Renal cortex interstitium (tissue), 11 donors: ENCODE results near the gene OXT. TPM values are rescaled to one million over a fixed set of nuclear protein-coding genes. Genes with fewer than 3 reads are reported as not detected.

Source experiments
- DNase-seq, 11 donors: peaks; one replicate each; pipeline ENCODE4 v3.0.0-alpha.2; 2013; ENCODE audit warnings: low read depth in 9 of 11, low spot score in 4 of 11; ENCODE audit errors: extremely low read depth in 1 of 11
- polyA plus RNA-seq, 3 donors: library from polyadenylated mRNA; unstranded; fragments of 120-200 nt; gene quantifications; one replicate each; pipeline ENCODE4 v1.2.1, GENCODE V29; 2013; ENCODE audit not compliant: insufficient read length in 3 of 3

OXT gene
- polyA plus RNA-seq, 3 donors = 0.47 to 1.5 (median 0.64) TPM

DNA sequence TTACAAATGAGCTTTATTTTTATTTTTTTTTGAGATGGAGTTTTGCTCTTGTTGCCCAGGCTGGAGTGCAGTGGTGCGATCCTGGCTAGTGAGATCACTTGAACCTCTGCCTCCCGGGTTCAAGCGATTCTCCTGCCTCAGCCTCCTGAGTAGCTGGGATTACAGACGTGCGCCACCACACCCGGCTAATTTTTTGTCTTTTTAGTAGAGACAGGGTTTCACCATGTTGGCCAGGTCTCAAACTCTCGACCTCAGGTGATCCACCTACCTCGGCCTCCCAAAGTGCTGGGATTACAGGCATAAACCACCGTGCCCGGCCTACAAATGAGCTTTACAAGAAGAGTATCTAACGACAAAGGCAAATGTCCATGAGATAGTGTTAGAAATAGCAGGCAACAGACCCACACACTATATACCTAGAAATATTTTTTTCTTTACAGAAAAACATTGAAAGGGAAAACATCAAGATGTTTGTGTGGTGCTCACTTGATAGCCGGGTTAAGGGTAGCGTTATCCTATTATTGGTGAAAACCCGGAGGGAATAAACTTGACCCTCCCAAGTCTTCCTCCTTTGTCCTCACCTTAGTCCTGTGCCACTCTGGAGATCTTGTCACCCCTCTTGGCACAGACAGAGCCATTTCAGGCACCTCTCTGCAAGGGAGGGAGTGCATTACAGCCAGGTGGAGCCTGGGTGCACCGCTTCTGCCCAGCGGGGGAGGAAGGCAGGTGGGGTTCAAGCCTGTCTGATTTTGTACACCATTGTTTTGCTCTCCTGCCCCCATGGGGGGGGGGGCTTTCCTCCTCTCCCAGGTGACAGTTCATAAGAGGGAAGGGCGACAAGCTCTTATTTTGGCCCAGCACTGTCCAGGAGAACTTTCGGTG lies 34.1 kb downstream of the OXT start:
- DNase-seq = no peak

DNA sequence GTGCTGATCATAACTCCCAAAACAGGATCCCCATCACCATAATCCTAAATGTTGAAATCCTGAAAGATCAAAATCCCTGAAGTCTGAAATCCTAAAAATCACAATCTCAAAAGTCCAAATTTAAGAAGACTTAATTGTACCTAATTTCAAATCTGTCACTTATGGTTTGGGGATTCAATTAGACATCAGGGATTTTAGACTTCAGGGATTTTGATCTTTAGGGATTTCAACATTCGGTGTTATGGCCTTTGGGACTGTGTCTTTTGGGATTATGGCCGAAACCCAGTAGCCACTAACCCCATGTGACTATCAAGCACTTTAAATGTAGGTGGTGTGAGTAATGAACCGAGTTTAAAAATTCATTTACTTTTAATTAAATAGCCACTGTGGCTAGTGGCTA lies 34.8 kb downstream of the OXT start:
- no peak for DNase-seq

DNA sequence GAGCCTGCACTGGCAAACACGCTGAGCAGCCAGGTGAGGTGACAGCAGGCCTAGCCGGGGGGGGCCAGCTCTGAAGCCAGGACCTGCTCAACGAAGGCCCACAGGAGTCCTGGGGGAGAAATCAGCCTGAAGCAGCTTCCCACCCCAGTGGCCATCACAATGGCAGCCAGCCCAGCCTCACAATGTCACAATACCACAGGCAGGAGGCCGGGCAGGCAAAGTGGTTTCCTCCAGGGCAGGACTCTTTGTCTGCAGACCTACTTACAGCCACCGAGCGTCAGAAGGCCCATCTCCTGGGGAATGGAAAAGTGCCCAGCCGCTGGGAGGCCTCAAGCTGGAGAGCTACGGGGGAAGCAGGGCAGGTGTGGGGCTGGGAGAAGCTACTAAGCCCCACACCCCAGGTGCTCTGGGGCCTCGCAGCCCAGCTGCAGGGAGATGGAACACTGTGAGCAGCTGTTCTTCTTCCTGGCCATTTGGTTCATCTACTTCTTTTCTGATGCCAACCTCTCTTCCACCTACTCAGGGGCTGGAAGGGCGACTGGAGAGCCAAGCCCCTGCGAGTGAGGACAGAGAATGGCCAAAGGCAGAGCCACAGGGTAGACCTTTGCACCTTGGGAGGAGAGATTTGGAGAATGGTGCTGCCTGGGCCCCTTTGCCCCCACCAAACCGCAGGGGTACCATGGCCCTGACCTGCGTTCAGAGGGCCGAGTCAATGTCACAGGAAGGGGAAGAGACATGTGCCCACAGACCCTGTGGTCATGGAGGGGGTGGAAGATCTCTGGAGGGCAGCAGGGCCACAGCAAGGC lies 35.4 kb downstream of the OXT start:
- no peak for DNase-seq

DNA sequence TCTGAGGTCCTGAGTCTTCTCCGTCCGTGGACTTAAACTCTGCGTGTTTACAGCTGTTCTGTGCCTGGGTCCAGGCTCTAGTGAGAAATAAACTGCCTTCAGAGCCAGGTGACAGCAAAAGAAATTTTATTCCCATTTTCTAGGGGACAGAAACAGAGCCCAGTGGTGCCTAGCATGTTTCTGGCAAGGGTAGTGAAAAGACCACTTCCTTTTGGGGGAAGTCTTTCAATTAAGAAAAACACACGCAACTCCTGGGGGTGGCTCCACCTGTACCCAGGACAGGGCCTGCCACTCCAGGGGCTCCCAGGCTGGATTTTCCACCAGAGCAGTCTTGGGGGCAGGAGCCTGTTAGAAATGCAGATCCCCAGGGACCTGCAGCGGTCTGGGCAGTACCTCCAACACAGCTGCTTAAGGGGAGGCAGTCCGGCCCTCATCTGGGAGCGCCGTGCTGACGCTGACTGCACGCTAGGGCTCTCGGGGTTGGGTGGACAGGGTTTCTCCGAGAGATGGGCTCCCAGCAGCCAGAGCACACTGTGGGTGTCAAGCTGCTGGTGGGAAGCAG lies 36.1 kb downstream of the OXT start:
- DNase-seq = no peak

DNA sequence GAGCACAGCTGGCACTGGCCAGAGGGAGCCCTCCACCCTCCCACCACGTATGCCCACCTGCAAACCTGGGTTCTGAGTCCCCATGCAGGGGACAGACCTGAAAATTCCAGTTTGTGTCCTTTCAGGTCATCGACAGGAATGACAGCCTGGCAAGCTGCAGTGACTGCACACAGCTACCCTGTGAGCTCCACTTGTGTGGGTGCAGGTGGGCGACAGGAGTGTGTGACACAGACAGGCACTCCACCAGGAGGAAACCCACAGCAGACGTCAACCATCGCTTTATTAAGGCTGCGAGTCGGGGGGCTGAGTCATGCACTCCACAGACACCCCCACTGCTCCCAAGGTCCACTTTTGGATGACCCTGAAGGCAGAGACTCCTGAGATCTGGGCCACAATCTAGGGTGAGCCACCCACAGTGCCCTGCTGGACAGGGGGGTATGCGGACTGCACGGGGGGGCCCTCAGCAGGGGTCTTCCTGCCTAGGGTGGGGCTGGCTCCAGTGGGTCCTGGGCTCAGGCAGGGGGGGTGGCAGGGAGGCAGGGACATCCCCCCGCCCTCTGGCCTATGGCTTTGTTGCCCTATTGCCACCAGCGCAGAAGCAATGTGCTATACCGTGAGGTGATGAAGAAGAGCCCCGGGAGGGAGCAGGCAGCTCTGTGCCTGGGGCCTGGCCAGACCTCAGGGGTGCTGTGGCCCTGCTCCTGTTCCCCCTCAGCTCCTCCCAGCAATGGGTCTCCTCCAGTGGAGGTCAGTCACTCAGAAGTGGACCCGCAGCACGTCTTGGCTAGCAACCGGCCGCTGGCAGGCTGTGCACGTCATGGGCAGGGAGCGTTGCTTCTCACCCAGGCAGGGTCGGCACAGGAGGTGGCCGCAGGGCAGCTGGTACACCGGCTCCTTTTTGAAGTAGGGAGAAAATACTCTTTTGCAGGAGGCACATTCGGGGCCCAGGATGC lies 38.2 kb downstream of the OXT start:
- DNase-seq = no peak

DNA sequence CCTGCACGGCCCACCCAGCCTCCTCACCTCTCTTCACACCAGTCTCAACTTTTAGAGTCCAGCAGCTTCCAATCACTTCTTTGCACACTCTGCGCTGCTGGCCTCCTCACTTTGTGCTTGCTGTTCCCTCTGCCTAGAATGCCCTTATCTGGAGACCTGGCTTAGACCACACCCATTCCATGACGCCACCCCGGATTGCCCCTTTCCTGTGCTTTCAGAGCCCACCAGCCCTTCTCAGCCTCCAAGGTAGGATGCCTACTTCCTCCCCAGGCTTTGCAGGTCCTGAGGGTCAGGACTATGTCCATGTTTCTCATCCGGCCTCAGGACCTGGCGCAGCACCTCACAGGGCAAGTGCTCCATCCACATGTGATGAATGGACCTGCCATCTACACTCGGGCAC lies 40.1 kb downstream of the OXT start:
- no peak for DNase-seq

DNA sequence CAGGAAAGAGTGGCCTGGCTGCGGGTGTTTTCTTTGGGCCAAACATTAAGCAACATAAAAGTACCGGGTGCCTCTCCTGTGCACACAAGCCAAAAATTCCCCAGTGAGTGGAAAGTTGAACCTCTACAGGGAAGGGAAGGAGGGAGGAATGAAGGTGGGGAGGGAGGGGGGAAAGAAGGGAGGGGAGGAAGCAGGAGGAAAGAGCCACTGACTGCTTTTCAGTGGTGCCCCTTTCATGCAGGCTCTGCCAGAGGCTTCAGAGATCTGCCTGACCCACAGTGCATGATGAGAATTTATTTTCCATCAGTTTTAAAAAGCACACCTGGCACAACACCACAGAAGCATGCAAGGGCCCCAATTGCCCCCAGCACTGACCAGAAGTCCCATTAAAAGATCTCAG lies 40.6 kb downstream of the OXT start:
- DNase-seq = no peak

DNA sequence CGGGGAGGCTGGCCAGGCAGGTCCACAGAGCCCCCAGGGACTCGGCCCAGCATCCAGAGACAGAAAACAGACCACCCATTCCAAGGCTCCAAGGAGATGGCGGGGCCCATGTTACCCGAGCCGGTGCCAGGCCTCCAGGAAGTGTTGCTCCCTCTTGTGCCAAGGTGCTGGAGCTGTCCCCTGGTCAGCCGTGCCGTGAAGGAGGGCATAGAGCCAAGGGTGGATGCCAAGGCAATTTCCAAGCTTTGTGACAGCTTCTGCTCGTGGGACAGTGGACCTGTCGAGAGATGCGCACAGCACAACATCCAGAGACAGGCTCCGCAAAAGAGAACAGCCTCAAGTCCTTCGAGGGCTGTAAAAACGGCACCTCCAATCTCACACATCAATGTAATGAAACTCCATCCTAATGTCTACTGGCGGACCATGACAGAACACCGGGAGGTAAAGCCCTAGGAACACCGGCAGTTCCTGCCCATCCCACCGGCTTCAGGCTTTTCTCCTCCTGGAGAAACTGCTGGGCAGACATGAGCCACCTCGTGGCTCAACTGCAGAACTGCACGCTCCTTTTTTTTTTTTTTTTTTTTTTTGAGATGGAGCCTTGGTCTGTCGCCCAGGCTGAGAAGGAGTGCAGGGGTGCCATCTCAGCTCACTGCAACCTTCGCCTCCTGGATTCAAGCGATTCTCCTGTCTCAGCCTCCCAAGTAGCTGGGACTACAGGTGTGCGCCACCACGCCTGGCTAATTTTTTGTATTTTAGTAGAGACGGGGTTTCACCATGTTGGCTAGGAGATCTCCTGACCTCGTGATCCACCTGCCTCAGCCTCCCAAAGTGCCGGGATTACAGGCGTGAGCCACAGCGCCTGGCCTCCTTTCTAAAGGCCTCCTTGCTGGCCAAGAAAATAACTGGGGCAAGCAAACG lies 44.0 kb downstream of the OXT start:
- DNase-seq = peak in 7 of 11 donors; percentile 19 to 34 (median 28)

DNA sequence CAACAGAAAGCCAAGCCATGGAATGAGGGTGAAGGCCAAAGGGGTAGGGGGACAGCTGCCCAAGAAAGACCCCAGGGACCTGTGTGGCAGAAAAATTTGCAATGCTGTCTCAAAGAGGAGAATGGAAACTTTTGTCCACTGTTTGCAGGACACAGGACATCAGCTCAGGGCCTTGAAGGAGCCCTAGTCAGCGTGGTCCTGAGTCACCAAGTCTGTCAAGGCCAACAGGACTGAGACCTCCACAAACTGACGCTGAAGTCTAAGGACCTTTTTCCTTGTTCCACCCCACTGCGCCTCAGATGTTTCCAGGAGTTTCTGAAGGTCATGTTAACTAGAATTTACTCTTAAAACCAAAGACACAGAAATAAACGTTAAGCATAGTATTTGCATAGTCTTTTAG lies 44.9 kb downstream of the OXT start:
- no peak for DNase-seq

DNA sequence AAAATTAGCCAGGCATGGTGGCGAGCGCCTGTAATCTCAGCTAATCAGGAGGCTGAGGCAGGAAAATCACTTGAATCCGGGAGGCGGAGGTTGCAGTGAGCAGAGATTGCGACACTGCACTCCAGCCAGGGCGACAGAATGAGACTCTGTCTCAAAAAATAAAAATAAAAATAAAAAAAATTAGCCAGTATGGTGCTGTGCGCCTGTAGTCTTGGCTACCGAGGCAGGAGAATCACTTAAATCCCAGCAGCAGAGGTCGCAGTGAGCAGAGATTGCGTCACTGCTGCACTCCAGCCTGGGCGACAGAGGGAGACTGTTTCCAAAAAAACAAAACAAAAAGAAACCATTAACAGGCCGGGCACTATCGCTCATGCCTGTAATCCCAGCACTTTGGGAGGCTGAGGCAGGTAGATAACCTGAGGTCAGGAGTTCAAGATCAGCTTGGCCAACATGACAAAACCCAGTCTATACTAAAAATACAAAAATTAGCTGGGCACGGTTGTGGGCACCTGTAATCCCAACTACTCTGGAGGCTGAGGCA lies 46.5 kb downstream of the OXT start:
- peak in 10 of 11 donors; percentile 25 to 66 (median 48) for DNase-seq

DNA sequence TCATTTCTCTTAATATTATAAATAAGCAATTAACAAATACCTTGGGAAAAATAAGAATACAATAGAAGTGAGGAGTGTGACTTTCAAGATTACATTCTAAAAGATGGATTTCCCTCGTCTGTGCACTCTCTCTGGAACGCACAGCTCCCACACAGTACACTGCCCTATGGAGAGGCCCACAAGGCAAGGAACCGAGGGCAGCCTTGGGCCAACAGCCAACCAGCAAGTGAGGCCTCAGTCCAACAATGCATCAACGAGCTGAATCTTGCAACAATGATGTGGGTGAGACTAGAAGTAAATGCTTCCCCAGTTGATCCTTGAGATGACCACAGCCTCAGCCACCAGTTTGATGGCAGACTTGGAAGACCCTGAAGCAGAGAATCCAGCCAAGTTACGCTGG lies 47.6 kb downstream of the OXT start:
- no peak for DNase-seq

DNA sequence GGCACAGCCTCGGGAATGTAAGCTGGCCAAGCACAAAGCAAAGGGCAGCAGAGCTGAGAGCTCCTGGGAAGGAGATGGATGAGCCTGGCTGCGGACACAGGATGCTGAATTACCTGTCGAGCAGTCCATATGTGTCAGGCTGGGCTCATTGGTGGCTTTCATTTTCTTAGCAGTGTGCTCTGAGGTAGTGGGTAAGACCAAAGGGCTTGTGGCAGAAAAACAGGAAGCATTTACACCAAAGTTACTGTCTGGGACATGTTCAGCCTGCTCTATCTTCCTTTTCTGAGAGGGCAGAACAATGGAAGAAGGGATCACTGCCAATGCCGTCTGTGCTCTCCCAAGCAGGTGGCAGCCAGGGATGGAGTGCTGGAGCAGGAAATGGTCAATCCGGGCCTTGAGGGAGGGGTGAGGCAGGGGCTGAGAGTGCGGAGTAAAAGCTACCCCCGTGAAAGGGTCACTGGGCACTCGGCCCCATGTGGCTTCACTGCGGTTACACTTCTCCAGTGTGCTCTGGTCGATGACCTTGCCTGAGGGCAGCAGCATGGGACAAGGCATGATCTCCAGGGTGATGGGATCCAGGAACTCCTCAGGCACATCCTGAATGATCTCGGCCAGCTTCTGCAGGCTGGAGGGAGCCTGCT lies 50.0 kb downstream of the OXT start:
- DNase-seq = no peak

Other genes with a start within 250 kb of the OXT start
- 10 to 100 TPM; 58.9 to 92.0 (median 74.6) TPM for gene PCED1A, start 231.0 kb upstream of the OXT start, polyA plus RNA-seq
- gene VPS16, start 230.9 kb upstream of the OXT start, polyA plus RNA-seq = 10 to 100 TPM; 35.0 to 43.5 (median 39.6) TPM
- 100 to 1,000 TPM in 1 of 3 donors, 10 to 100 TPM in 2; 89.1 to 108 (median 97.5) TPM for gene PTPRA, start 198.1 kb upstream of the OXT start, polyA plus RNA-seq
- gene GNRH2, start 28.0 kb upstream of the OXT start, polyA plus RNA-seq = under 1 TPM; 0.34 to 0.53 (median 0.45) TPM
- gene MRPS26, start 25.6 kb upstream of the OXT start, polyA plus RNA-seq = 10 to 100 TPM; 47.7 to 73.0 (median 61.6) TPM
- gene AVP, start 13.1 kb downstream of the OXT start, polyA plus RNA-seq = under 1 TPM; 0.33 to 0.64 (median 0.54) TPM
- gene FASTKD5, start 88.2 kb downstream of the OXT start, polyA plus RNA-seq = 10 to 100 TPM; 17.1 to 20.0 (median 19.2) TPM
- gene UBOX5, start 88.2 kb downstream of the OXT start, polyA plus RNA-seq = 10 to 100 TPM in 1 of 3 donors, 1 to 10 TPM in 2; 8.4 to 11.1 (median 9.5) TPM
- 10 to 100 TPM; 12.0 to 21.5 (median 16.0) TPM for gene LZTS3, start 101.9 kb downstream of the OXT start, polyA plus RNA-seq
- gene DDRGK1, start 133.1 kb downstream of the OXT start, polyA plus RNA-seq = 10 to 100 TPM; 44.0 to 60.2 (median 57.1) TPM
- gene ITPA, start 137.9 kb downstream of the OXT start, polyA plus RNA-seq = 10 to 100 TPM; 46.3 to 70.3 (median 54.3) TPM
- 1 to 10 TPM; 2.3 to 3.4 (median 3.0) TPM for gene SLC4A11, start 167.6 kb downstream of the OXT start, polyA plus RNA-seq